DOHH2 (cell line): Measurements from ENCODE around the gene UBE4B.

Experiments
- H3F3A ChIP-seq: fragments of 200-600 bp; sonication (generic), shearing (Covaris generic); 2 replicates; pipeline ENCODE4 v1.6.0; 2016; ENCODE audit warnings: antibody characterized with exemption, mild to moderate bottlenecking; ENCODE audit not compliant: control insufficient read depth, insufficient read depth
- H3K27ac ChIP-seq: fragments of 200-600 bp; sonication (generic); 2 replicates; pipeline ENCODE4 v1.5.1; 2014; ENCODE audit warnings: low read depth, mild to moderate bottlenecking, low read length, moderate library complexity
- H3K27me3 ChIP-seq: fragments of 200-600 bp; sonication (generic); 2 replicates; pipeline ENCODE4 v1.6.1; 2014; ENCODE audit warnings: mild to moderate bottlenecking, low read length, mixed read lengths; ENCODE audit not compliant: control insufficient read depth
- H3K36me3 ChIP-seq: fragments of 200-600 bp; sonication (generic); 2 replicates; pipeline ENCODE4 v1.6.1; 2014; ENCODE audit warnings: mild to moderate bottlenecking, low read length, moderate library complexity, mixed read lengths; ENCODE audit not compliant: control insufficient read depth
- H3K4me1 ChIP-seq: fragments of 200-600 bp; sonication (generic); 2 replicates; pipeline ENCODE4 v1.6.1; 2014; ENCODE audit warnings: mild to moderate bottlenecking, low read length, mixed read lengths; ENCODE audit not compliant: control insufficient read depth
- H3K4me2 ChIP-seq: fragments of 200-600 bp; sonication (generic); 2 replicates; pipeline ENCODE4 v1.6.0; 2014; ENCODE audit warnings: mild to moderate bottlenecking, low read length, moderate library complexity
- H3K4me3 ChIP-seq: fragments of 200-600 bp; sonication (generic); 2 replicates; pipeline ENCODE4 v1.5.1; 2014; ENCODE audit warnings: mild to moderate bottlenecking, low read length, mixed read lengths
- H3K79me2 ChIP-seq: fragments of 200-600 bp; sonication (generic); 2 replicates; pipeline ENCODE4 v1.6.1; 2014; ENCODE audit warnings: mild to moderate bottlenecking, low read length, mixed read lengths; ENCODE audit not compliant: control insufficient read depth
- H3K9me2 ChIP-seq: fragments of 200-600 bp; sonication (generic); replicated peaks from 2 replicates; pipeline ENCODE4 v1.6.1; 2014; ENCODE audit warnings: mild to moderate bottlenecking, low read length, mixed read lengths; ENCODE audit not compliant: control insufficient read depth
- H3K9me3 ChIP-seq: fragments of 200-600 bp; sonication (generic); 2 replicates; pipeline ENCODE4 v1.6.1; 2014; ENCODE audit warnings: antibody characterized with exemption, low read length, mixed read lengths; ENCODE audit not compliant: control insufficient read depth, insufficient read depth
- H4K20me1 ChIP-seq: fragments of 200-600 bp; sonication (generic); 2 replicates; pipeline ENCODE4 v1.6.0; 2014; ENCODE audit warnings: low read depth, mild to moderate bottlenecking, antibody characterized with exemption, low read length, moderate library complexity; ENCODE audit not compliant: control insufficient read depth, insufficient read depth
- CTCF ChIP-seq: fragments of 200-600 bp; sonication (generic); IDR thresholded peaks from one replicate; pipeline ENCODE4 v1.5.1; 2014; ENCODE audit warnings: antibody characterized with exemption, mild to moderate bottlenecking, low read depth, low read length; ENCODE audit not compliant: poor library complexity, severe bottlenecking
- EZH2phosphoT487 ChIP-seq: fragments of 200-600 bp; sonication (generic); IDR thresholded peaks from 2 replicates; pipeline ENCODE4 v1.6.1; 2017; ENCODE audit warnings: borderline replicate concordance, mild to moderate bottlenecking, antibody characterized with exemption, low read length, moderate library complexity, mixed read lengths

Gene UBE4B

GRCh38 chr1:10211805-10212410, 179.2 kb downstream of the UBE4B start:
- no peak overlapping the region for H3K4me3 ChIP-seq
- no peaks in the 10 kb centered on the region for H3K79me2 ChIP-seq
- no peak overlapping the region for H3K27ac ChIP-seq

GRCh38 chr1:10212476-10212875, 179.7 kb downstream of the UBE4B start:
- Histone ChIP-seq H3K36me3 (no peaks in the 10 kb centered on the region), H3K27me3 (peaks cover 36% of the 10 kb centered on the region), H3K4me1 (peaks cover 20% of the 10 kb centered on the region), H4K20me1 (no peaks in the 10 kb centered on the region), H3F3A (peaks cover 8% of the 10 kb centered on the region), H3K27ac (no peak overlapping the region), H3K9me2 (no peaks in the 10 kb centered on the region), H3K79me2 (no peaks in the 10 kb centered on the region), H3K9me3 (no peaks in the 10 kb centered on the region), H3K4me2 (no peak overlapping the region), H3K4me3 (no peak overlapping the region)
- TF ChIP-seq EZH2phosphoT487 (no peak), CTCF (no peak)

More at GRCh38 chr1:10211805-10212410, 179.2 kb downstream of the UBE4B start:
- H3K4me2 ChIP-seq: no peak overlapping the region
- no peaks in the 10 kb centered on the region for H3K36me3 ChIP-seq
- H3K27me3 ChIP-seq: peaks cover 36% of the 10 kb centered on the region
- no peaks in the 10 kb centered on the region for H3K9me3 ChIP-seq
- no peaks in the 10 kb centered on the region for H4K20me1 ChIP-seq
- no peak for TF ChIP-seq CTCF
- TF ChIP-seq EZH2phosphoT487: no peak
- H3K4me1 ChIP-seq: peaks cover 20% of the 10 kb centered on the region
- H3K9me2 ChIP-seq: no peaks in the 10 kb centered on the region
- peaks cover 8% of the 10 kb centered on the region for H3F3A ChIP-seq

GRCh38 chr1:10213186-10213705, 180.5 kb downstream of the UBE4B start:
- H3K4me3 ChIP-seq: no peak overlapping the region
- no peaks in the 10 kb centered on the region for H4K20me1 ChIP-seq
- H3K4me1 ChIP-seq: peaks cover 20% of the 10 kb centered on the region
- H3K27me3 ChIP-seq: peaks cover 36% of the 10 kb centered on the region
- H3K9me2 ChIP-seq: no peaks in the 10 kb centered on the region
- no peaks in the 10 kb centered on the region for H3K79me2 ChIP-seq
- no peaks in the 10 kb centered on the region for H3K9me3 ChIP-seq
- TF ChIP-seq EZH2phosphoT487: no peak
- TF ChIP-seq CTCF: no peak
- H3K27ac ChIP-seq: no peak overlapping the region
- H3K36me3 ChIP-seq: no peaks in the 10 kb centered on the region
- no peak overlapping the region for H3K4me2 ChIP-seq
- H3F3A ChIP-seq: peaks cover 8% of the 10 kb centered on the region
